Activated T-helper 17 cell treated with anti-CD3 and anti-CD28 coated beads, Interleukin-2, amount 50 U/mL, for 72 hours (primary cell): ENCODE results near the gene HIPK2. TPM values are rescaled to one million over a fixed set of nuclear protein-coding genes. Genes with fewer than 3 reads are reported as not detected.

Source experiments
- ATAC-seq: fragments of 150-1000 bp; cut with Tn5 transposase; replicated peaks from 2 replicates; pipeline ENCODE4 v1.10.0; 2021; ENCODE audit warnings: mild to moderate bottlenecking, moderate library complexity
- H3K27ac Mint-ChIP-seq: one replicate; pipeline ENCODE4 v1.8.0; 2022; ENCODE audit warnings: mixed read lengths
- H3K27me3 Mint-ChIP-seq: one replicate; pipeline ENCODE4 v1.8.0; 2022; ENCODE audit warnings: mixed read lengths
- H3K36me3 Mint-ChIP-seq: one replicate; pipeline ENCODE4 v1.8.0; 2022; ENCODE audit warnings: low read depth, mild to moderate bottlenecking, mixed read lengths
- H3K4me1 Mint-ChIP-seq: one replicate; pipeline ENCODE4 v1.8.0; 2022; ENCODE audit warnings: mixed read lengths
- H3K4me3 Mint-ChIP-seq: one replicate; pipeline ENCODE4 v1.8.0; 2022; ENCODE audit warnings: mild to moderate bottlenecking, mixed read lengths
- H3K9me3 Mint-ChIP-seq: one replicate; pipeline ENCODE4 v1.8.0; 2022; ENCODE audit warnings: mixed read lengths
- total RNA-seq, 2 donors: library from RNA; stranded (reverse); gene quantifications; one replicate each; pipeline ENCODE4 v1.2.3, GENCODE V29; 2022

HIPK2 gene
- total RNA-seq, 2 donors from 2014 or later: 44.2 to 46.9 TPM

DNA sequence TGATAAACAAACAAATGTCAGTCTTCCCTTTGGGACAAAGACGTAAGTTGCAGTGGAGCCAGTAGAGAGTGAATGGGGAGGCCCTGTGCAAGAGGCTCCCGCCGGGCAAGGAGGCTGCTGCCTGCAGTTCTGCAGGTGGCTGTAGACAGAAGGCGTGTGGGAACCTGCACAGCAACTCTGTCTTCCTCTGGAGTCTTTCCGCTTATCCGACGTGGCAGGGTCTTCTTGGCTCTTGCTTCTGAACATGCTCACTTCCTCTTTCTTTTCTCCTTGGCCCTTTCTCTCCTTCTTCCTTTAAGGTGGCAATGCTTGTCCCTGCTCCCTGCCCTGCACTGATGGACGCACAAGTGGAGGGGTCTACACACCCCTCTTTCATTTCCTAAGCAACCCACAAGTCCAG lies 122.5 kb downstream of the HIPK2 start:
- Mint-ChIP-seq H3K27me3 (no peaks in the 10 kb centered on the region), H3K27ac (peak overlapping the region; percentile 67), H3K36me3 (peaks cover 13% of the 10 kb centered on the region), H3K4me1 (peaks cover 33% of the 10 kb centered on the region), H3K4me3 (no peak overlapping the region), H3K9me3 (no peaks in the 10 kb centered on the region)
- ATAC-seq: no peak

- H3K4me1 Mint-ChIP-seq: peaks cover 30% of the 10 kb centered on the region
- H3K27ac Mint-ChIP-seq: no peak overlapping the region
- H3K27me3 Mint-ChIP-seq: no peaks in the 10 kb centered on the region
- H3K9me3 Mint-ChIP-seq: no peaks in the 10 kb centered on the region
- H3K4me3 Mint-ChIP-seq: no peak overlapping the region
- peaks cover 13% of the 10 kb centered on the region for H3K36me3 Mint-ChIP-seq
- no peak for ATAC-seq
Observed at GRCh38 chr7:139654276-139655181, 123.3 kb downstream of the HIPK2 start.

- Mint-ChIP-seq H3K4me1 (peaks cover 47% of the 10 kb centered on the region), H3K27me3 (no peaks in the 10 kb centered on the region), H3K36me3 (peaks cover 23% of the 10 kb centered on the region), H3K4me3 (no peak overlapping the region), H3K27ac (no peak overlapping the region), H3K9me3 (no peaks in the 10 kb centered on the region)
- no peak for ATAC-seq
Observed at GRCh38 chr7:139651914-139652313, 125.9 kb downstream of the HIPK2 start.

- Mint-ChIP-seq H3K27ac (peak overlapping the region; percentile 31), H3K9me3 (no peaks in the 10 kb centered on the region), H3K27me3 (no peaks in the 10 kb centered on the region), H3K4me3 (no peak overlapping the region), H3K36me3 (peaks cover 23% of the 10 kb centered on the region), H3K4me1 (peaks cover 48% of the 10 kb centered on the region)
- ATAC-seq: no peak
Observed at GRCh38 chr7:139651308-139651707, 126.5 kb downstream of the HIPK2 start.

GRCh38 chr7:139650429-139651100 lies 127.2 kb downstream of the HIPK2 start:
- peaks cover 17% of the 10 kb centered on the region for H3K36me3 Mint-ChIP-seq
- no peaks in the 10 kb centered on the region for H3K9me3 Mint-ChIP-seq
- H3K4me1 Mint-ChIP-seq: peaks cover 46% of the 10 kb centered on the region
- no peak for ATAC-seq
- peak overlapping the region; percentile 54 for H3K27ac Mint-ChIP-seq
- H3K4me3 Mint-ChIP-seq: no peak overlapping the region
- no peaks in the 10 kb centered on the region for H3K27me3 Mint-ChIP-seq

DNA sequence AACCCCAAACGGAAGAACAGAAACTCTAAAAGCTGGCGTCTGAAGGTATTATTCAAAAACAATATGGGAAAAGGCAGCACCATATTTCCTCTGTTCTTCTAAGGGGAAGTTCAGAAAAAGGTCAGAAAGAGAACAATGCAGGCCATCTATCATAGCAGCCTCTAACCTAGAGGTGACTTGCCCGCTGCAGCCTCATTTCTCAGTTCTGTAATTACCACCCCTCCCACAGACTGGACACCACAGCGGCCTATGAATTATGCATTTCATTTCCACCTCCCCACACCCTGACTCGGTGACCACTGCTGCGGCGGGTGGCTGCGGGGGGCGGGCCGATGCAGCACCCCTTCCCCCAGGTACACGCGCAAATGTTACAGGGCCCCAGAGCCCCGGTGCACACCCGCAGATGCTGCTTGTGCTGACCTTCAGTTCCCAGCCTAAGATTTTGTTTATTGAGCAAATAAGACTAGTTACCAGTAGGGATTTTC lies 128.8 kb downstream of the HIPK2 start:
- Mint-ChIP-seq H3K36me3 (peaks cover 24% of the 10 kb centered on the region), H3K4me1 (peaks cover 43% of the 10 kb centered on the region), H3K9me3 (no peaks in the 10 kb centered on the region), H3K4me3 (peak overlapping the region; percentile 79), H3K27me3 (no peaks in the 10 kb centered on the region), H3K27ac (peak overlapping the region; percentile 90)
- peak; percentile 82 for ATAC-seq

DNA sequence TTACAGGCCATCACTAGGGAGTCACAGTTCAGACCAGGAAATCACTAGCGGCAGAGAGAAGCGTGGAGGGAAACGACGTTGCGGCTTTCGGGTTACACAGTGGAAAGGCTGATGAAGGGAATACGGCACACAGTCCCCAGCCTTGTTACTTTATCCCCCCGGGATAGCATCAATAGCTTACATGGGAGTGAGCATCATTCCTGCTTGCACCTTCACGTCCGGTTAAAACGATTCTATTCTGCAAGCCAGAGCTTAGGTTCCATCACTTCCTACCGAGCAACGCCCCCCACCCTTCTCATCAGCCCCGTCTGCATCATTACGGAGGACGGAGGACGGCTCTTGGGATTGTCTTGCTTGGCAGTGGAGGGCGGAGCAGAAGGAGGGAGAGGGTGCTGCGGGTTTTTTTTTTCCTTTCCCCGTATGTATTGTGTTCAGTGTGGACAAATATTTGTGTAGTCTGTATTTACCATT lies 129.4 kb downstream of the HIPK2 start:
- Mint-ChIP-seq H3K36me3 (peaks cover 26% of the 10 kb centered on the region), H3K27me3 (no peaks in the 10 kb centered on the region), H3K9me3 (no peaks in the 10 kb centered on the region), H3K27ac (peak overlapping the region; percentile 90), H3K4me3 (peak overlapping the region; percentile 79), H3K4me1 (peaks cover 43% of the 10 kb centered on the region)
- peak; percentile 31 for ATAC-seq

GRCh38 chr7:139647814-139648390 lies 129.9 kb downstream of the HIPK2 start:
- peak overlapping the region; percentile 79 for H3K4me3 Mint-ChIP-seq

GRCh38 chr7:139647085-139647484 lies 130.7 kb downstream of the HIPK2 start:
- H3K36me3 Mint-ChIP-seq: peaks cover 31% of the 10 kb centered on the region
- H3K4me3 Mint-ChIP-seq: peak overlapping the region; percentile 79
- peak; percentile 49 for ATAC-seq
- H3K9me3 Mint-ChIP-seq: no peaks in the 10 kb centered on the region
- H3K27me3 Mint-ChIP-seq: no peaks in the 10 kb centered on the region
- H3K4me1 Mint-ChIP-seq: peaks cover 38% of the 10 kb centered on the region
- H3K27ac Mint-ChIP-seq: peak overlapping the region; percentile 90

More at GRCh38 chr7:139647814-139648390, 129.9 kb downstream of the HIPK2 start:
- Mint-ChIP-seq H3K27me3 (no peaks in the 10 kb centered on the region), H3K9me3 (no peaks in the 10 kb centered on the region), H3K4me1 (peaks cover 43% of the 10 kb centered on the region), H3K27ac (peak overlapping the region; percentile 90), H3K36me3 (peaks cover 31% of the 10 kb centered on the region)
- ATAC-seq: peak; percentile 41

DNA sequence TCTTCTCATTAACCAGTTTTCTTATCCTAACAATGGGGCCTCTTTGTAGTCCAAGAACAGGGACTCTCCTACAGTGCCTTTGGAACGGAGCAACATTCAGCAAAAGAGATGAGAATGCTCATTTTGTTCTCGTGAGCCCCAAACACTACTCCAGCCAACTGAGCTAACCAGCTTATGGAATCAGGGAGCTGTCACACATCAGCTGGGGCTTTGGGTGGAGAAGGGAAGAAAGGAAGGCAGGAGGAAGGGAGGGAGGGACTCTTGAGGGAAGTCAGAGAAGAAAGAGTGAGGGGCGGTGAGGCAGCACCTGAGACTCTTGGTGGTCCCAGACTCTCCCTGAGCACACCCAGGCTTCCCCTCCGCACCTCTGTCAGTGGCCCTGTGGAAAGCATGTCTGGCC lies 131.2 kb downstream of the HIPK2 start:
- Mint-ChIP-seq H3K27ac (peak overlapping the region; percentile 90), H3K27me3 (no peaks in the 10 kb centered on the region), H3K4me3 (peak overlapping the region; percentile 79), H3K9me3 (no peaks in the 10 kb centered on the region), H3K4me1 (peaks cover 38% of the 10 kb centered on the region), H3K36me3 (peaks cover 31% of the 10 kb centered on the region)
- no peak for ATAC-seq

GRCh38 chr7:139645572-139646523 lies 131.9 kb downstream of the HIPK2 start:
- H3K27ac Mint-ChIP-seq: no peak overlapping the region
- peaks cover 25% of the 10 kb centered on the region for H3K36me3 Mint-ChIP-seq
- ATAC-seq: peak; percentile 23
- peak overlapping the region; percentile 79 for H3K4me3 Mint-ChIP-seq
- H3K9me3 Mint-ChIP-seq: no peaks in the 10 kb centered on the region
- H3K27me3 Mint-ChIP-seq: no peaks in the 10 kb centered on the region
- peaks cover 38% of the 10 kb centered on the region for H3K4me1 Mint-ChIP-seq

DNA sequence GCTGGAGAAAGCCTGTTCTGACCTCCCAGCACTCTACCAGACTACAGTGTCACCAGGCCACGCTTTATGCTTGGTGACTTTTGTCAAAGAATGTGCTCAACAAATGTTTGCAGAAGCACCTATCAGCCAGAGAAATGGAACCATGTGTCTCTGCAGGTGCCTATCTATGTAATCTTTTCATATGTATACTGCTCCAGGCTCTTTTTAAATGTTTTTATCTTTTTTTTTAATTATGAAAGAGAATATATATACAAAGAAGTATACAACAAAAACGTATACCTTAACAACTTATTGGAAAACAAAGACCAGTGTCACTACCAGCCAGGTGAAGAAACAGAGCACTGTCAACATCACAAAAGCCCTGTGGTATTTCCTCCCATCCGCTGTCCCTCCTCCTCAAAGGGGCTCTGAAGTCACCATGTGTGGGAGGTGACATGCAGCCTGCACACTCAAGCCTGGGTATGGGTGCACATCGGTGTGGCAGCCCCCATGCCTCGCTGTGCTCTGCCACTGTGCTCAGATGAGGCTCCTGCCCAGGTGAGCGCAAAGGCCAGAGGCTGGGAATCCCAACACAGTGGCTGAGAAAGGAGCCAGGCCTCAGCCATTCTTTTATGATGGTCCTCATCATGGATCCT lies 133.7 kb downstream of the HIPK2 start:
- peaks cover 33% of the 10 kb centered on the region for H3K4me1 Mint-ChIP-seq
- no peak overlapping the region for H3K4me3 Mint-ChIP-seq
- H3K27me3 Mint-ChIP-seq: no peaks in the 10 kb centered on the region
- no peak overlapping the region for H3K27ac Mint-ChIP-seq
- ATAC-seq: no peak
- H3K9me3 Mint-ChIP-seq: no peaks in the 10 kb centered on the region
- peaks cover 27% of the 10 kb centered on the region for H3K36me3 Mint-ChIP-seq

DNA sequence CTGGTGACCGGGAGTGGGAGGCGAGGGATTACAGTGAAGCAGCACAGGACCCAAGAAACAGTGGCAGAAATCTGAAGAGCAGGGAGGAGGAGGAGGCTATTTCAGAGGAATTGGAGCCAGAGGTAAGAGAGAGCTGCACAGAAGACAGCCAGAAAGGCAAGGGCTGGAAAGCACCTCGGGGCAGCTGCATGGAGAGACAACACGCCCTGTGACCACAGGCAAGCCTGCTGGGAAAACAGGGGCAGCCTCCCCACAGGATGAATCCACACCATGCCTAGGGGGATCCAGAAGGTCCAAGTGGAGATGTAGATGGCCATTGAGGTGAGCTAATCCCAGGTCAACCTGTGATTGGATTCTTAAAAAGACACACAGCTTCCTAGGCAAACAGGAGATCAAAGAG lies 135.5 kb downstream of the HIPK2 start:
- no peak overlapping the region for H3K4me3 Mint-ChIP-seq
- H3K4me1 Mint-ChIP-seq: peaks cover 18% of the 10 kb centered on the region
- H3K27ac Mint-ChIP-seq: peak overlapping the region; percentile 4
- H3K9me3 Mint-ChIP-seq: no peaks in the 10 kb centered on the region
- H3K27me3 Mint-ChIP-seq: no peaks in the 10 kb centered on the region
- H3K36me3 Mint-ChIP-seq: peaks cover 20% of the 10 kb centered on the region
- ATAC-seq: no peak
